ENCODE measurements around the gene CCL20. TPM values are rescaled to one million over a fixed set of nuclear protein-coding genes. Genes with fewer than 3 reads are reported as not detected.

The CCL20 gene
- total and polyA plus RNA-seq, 2 of the 8 experiments (the other 6 are each of a cell fraction or from before 2014, with no cell fraction given), result not detected

- no peak for TF ChIP-seq CHD7 (IDR thresholded peaks at IDR 0.05; ENCODE audit: insufficient replicate concordance, low read length)
- TF ChIP-seq CBX8 (IDR thresholded peaks at IDR 0.05; ENCODE audit: borderline replicate concordance, low read depth, low read length), result no peak
- no peak for TF ChIP-seq ZNF274 (IDR thresholded peaks at IDR 0.05; ENCODE audit: borderline replicate concordance, extremely low read depth, low read length)
- no peak for TF ChIP-seq MAFK (IDR thresholded peaks at IDR 0.05; ENCODE audit: low read depth, low read length)
- no peak for TF ChIP-seq JUND (IDR thresholded peaks at IDR 0.05; ENCODE audit: low read length)
- no peak for TF ChIP-seq EZH2 (IDR thresholded peaks at IDR 0.05; ENCODE audit: low read depth, low read length, severe bottlenecking)
- no peak for TF ChIP-seq SUZ12 (IDR thresholded peaks at IDR 0.05; ENCODE audit: low read length)
- no peak for TF ChIP-seq CHD2 (IDR thresholded peaks at IDR 0.05; ENCODE audit: low read length)
These were observed 12.4 kb downstream of the CCL20 start (continued) for GRCh38 chr2:227826019-227826521.

All from H1 (cell line).